Measurements from ENCODE around the gene UBAC1.

Gene UBAC1

DNA sequence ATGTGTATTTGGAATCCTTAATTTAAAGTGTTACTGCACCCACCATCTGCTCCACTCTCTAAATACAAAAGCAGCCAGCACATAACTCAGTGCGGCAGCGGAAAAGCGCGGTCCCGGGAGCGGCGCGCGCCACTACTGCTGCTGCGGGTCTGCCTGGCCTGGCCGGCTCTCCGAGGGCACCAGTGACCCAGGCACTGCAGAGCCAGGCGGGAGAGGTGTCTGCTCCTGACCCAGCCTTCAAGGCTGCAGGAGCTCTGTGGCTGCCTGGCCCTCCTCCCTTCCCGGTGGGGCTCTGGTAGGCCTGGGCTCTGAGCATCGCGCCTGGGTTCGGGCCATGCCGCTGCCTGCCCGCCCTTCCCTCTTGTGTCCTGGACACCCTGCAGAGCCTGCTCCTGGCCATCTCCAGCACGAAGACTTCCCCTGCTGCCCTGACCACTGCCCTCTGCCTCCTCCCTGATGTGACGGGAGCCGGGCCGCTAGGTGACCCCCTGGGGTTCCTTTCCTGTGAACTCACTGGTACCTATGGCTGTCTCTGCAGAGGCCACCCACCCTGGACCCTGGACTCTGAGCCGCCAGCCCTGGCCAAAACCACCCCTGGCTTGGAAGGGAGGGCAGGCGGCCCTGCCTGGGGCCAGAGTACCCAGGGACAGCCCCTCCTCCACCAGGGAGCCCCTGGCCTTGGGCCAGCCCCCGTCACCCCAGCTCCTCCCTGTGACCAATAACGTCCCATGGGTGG is 32.8 kb upstream of the UBAC1 start:
- no peak for DNase-seq (ENCODE audit: low spot score)

DNA sequence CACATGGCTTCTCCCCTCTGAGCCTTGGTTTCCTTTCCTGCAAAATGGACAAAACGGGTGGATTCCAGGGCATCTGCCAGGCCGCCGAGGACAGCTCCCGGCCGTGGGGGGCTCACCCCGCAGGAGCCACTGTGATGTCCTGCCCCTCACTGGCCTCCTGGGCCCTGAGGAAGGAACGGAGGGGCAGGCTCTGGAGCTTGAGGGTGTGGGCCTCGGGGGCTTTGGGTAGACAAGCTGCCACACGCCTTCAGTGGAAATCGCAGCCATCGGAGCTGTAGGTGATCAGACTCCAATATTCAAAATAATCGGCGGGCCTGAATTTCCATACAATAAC is 32.2 kb upstream of the UBAC1 start:
- no peak for DNase-seq (ENCODE audit: low spot score)

DNA sequence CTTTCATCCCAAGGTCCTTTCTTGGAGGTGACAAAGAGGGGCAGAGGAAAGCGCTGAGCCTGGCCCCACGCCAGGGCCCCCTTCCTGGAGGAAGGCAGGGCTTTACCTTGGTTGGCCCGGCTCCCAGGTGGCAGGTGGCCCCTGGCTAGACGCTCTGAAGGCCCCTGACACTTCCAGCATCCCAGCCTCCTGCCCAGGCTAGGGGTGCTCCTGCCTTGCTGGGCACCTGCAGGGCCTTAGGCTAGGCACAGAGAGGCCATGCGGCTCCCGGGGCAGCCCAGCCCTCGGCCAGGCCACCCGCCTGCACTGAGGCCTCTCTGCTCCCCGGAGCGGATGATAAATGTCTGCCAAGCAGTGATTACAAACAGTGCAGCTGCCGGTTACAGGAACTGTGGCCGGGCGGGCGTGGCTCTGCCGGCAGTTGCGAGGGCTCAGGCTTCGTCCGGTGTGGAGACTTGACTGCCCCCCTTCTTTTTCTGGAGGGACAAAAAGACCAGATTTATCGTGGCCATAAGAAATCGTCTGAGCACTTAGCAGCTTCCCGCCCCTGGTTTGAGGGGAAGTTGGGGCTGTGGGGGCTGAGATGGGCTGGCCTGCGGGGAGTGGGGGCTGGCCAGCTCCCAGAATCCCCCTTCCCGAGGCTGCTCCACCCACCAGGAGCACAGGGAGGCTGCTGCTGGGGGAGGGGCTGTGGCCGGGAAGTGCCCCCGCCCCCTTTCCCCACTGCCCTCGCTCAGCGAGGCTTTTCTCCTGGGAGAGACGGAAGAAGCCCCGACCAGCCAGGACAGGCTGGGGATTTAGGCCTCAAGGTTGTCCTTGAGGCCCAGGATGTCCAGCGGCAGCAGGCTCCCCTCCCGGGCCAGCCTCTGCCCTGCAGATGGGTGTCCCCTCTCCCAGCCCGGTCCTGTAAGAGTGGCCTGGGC is 31.6 kb upstream of the UBAC1 start:
- DNase-seq (ENCODE audit: low spot score): peak; percentile 89

- no peak for DNase-seq (ENCODE audit: low spot score)
Observed at GRCh38 chr9:135991771-135992170, 30.6 kb upstream of the UBAC1 start.

GRCh38 chr9:135990468-135991429 is 29.6 kb upstream of the UBAC1 start:
- DNase-seq (ENCODE audit: low spot score): peak; percentile 93

- DNase-seq (ENCODE audit: low spot score): no peak
Observed at GRCh38 chr9:135989722-135990467, 28.7 kb upstream of the UBAC1 start.

GRCh38 chr9:135989157-135989556 is 28.0 kb upstream of the UBAC1 start:
- DNase-seq (ENCODE audit: low spot score): no peak

DNA sequence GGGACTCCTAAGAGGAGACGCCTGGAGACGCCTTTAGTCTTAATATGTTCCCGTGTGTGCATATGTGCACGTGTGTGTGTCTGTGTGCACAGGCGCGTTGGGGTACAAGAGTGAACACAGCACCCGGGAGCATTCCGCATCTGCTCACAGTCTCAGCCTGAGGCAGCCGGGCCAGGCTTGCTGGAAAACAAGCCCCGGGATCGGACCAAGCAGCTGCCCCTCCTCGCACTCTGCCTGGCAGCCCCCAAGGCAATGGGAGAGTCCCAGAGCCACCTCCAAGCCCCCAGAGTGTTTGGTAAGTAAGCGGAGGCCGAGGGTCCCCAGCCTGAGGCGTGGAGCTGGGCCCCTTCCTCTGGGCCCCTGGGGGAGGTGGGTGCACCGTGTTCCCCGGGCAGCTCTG is 27.3 kb upstream of the UBAC1 start:
- no peak for DNase-seq (ENCODE audit: low spot score)

- no peak for DNase-seq (ENCODE audit: low spot score)
Observed at GRCh38 chr9:135987838-135988404, 26.7 kb upstream of the UBAC1 start.

DNA sequence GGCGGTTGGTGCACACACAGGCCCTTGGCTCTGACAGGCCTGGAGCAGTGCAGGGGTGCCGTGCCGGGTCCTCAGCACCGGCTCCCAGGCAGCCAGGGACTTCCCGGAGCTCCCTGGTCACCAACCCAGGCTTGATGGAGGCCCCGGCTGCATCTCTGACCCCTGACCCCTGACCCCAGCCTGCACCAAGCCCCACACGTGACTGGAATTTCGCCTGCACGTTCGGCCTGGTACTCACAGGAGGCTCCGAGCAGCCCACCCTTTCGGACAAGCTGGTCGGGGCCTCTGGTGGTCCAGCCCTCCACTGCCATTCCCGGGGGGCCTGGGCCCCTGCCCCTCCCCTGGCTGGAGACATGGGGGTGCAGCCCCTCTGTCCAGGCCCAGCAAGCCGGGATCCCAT is 25.4 kb upstream of the UBAC1 start:
- DNase-seq (ENCODE audit: low spot score): no peak

- DNase-seq (ENCODE audit: low spot score): no peak
Observed at GRCh38 chr9:135985889-135986288, 24.7 kb upstream of the UBAC1 start.

- no peak for DNase-seq (ENCODE audit: low spot score)
Observed at GRCh38 chr9:135985459-135985774, 24.2 kb upstream of the UBAC1 start.

DNA sequence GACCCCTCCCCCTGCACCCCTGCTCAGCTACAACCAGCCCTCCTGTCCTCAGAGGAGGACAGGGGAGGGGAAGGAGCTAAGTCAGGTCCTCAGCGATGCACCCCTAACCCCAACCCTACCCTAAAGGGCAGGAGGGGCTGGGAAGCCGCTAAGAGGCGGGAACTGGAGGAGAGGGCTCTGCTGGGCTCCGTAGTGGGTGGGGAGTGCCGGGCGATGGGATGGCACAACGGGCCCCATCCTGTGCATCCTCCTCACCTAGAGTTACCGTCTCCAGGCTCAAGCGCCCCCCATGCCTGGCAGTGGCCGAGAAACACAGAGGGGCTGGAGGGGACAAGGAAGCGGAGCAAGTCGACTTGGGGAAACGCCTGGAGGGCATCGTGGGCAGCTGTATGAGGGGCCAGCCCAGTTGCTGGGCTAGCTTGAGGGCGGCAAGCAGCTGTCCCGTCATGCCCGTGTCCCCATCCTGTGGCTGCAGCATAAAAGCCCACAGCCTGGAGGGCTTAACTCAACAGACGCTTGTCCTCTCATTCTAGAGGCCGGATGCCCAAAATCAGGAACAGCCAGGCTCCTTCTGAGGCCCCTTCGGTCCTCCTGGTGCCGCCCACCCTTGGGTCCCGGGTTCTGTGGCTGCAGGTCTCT is 23.0 kb upstream of the UBAC1 start:
- DNase-seq (ENCODE audit: low spot score): no peak

DNA sequence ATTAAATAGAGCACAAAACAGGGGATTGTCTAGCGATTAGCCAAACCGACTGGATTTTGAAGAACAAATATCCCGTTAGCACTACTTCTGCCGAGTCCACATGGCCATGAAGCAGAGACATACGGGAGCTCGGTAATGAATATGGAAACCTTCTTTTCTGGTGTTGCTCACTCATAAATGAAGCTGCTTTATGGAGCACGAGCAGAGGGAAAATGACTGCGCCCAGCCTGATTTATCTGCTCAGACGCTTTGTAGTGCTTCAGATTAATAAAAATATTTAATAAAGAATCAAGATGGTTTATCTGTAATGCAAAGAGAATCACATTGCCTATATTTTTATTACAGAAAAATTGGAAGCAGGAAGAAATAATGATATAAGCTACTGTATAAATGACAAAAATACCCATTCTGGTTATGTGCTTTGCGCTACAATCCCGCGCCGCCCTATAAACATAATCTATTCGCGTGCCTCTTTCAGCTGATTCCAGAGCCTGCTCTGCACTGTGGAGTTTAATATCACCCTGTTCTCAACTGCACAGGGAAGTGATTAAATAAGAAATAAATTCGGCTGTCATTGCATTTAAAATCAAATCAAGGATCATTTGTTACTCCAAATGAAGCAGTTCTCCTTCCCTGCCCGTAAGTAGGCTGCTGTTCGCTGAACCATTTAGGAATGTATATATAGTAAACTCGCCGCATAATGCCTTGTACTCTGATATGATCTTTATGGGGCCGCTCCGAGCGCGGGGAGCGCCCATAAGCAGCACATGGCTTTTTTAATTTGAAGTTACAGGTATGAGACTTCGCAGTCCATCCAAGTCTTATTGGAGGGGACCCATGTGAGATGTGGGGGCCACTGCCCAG is 22.3 kb upstream of the UBAC1 start:
- DNase-seq (ENCODE audit: low spot score): no peak

GRCh38 chr9:135982499-135983207 is 21.5 kb upstream of the UBAC1 start:
- no peak for DNase-seq (ENCODE audit: low spot score)

- no peak for DNase-seq (ENCODE audit: low spot score)
Observed at GRCh38 chr9:135980926-135981630, 19.9 kb upstream of the UBAC1 start.

- no peak for DNase-seq (ENCODE audit: low spot score)
Observed at GRCh38 chr9:135979547-135980166, 18.5 kb upstream of the UBAC1 start.
